ENCODE measurements around the gene OCLN.
"Not testable (repeated sequence)": the region's sequence is repeated elsewhere in the genome, so short reads cannot be mapped to it uniquely, and the experiment has no call there.

- TF ChIP-seq CTCF (IDR thresholded peaks at IDR 0.05; ENCODE audit: borderline replicate concordance, extremely low read depth, low read length, poor library complexity, severe bottlenecking); EZH2 (IDR thresholded peaks at IDR 0.05; ENCODE audit: borderline replicate concordance, low read depth, low read length, severe bottlenecking): not testable (repeated sequence)
Observed at GRCh38 chr5:69450527-69450926, 42.1 kb upstream of the OCLN start.

Data from DND-41 (cell line).